ENCODE measurements around the gene WWC1.

Gene WWC1

DNA sequence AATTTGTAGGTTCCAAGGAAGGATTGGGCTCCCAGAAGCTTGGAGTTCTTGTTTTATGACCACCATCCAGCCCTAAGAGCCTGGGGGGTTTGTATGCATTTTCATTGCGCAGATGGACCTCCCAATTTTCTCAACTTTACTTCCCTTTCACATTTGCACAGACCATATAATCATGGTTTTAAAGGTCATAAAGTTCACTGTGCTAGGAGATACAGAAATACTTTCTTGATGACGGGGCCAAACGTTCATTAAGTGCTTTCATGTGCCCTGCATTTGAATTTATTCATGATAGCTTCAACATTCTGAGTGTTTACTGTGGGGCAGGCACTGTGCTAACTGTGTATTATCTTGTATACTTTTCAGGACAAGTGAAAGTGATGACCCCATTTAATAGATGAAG, 51.5 kb downstream of the WWC1 start:
- Histone ChIP-seq H3K27ac (ENCODE audit: low read depth, low read length, poor library complexity, severe bottlenecking) (no peak overlapping the region), H3K36me3 (ENCODE audit: insufficient read depth, low read length) (no peaks in the 10 kb centered on the region; the same call in 1 of the 2 replicates), H3K9me3 (ENCODE audit: low read length) (no peaks in the 10 kb centered on the region), H3K79me2 (ENCODE audit: insufficient read depth, low read length) (no peaks in the 10 kb centered on the region), H3K4me2 (ENCODE audit: low read length) (no peak overlapping the region), H3K9me2 (ENCODE audit: low read depth, low read length) (no peaks in the 10 kb centered on the region), H4K20me1 (ENCODE audit: insufficient read depth, low read length) (no peaks in the 10 kb centered on the region), H3K9ac (ENCODE audit: low read length) (no peak overlapping the region), H3F3A (ENCODE audit: insufficient read depth, low read length) (no peaks in the 10 kb centered on the region), H3K4me1 (ENCODE audit: insufficient read depth, low read length, severe bottlenecking) (no peaks in the 10 kb centered on the region), H3K27me3 (ENCODE audit: insufficient read depth, low read length) (0 out of 2 replicates have a peak, but pooled peaks cover 4% of the 10 kb centered on the region), H2AFZ (ENCODE audit: low read length) (no peak overlapping the region), H3K4me3 (ENCODE audit: low read depth, low read length, poor library complexity, severe bottlenecking) (no peak overlapping the region)
- TF ChIP-seq, protein P1, sequence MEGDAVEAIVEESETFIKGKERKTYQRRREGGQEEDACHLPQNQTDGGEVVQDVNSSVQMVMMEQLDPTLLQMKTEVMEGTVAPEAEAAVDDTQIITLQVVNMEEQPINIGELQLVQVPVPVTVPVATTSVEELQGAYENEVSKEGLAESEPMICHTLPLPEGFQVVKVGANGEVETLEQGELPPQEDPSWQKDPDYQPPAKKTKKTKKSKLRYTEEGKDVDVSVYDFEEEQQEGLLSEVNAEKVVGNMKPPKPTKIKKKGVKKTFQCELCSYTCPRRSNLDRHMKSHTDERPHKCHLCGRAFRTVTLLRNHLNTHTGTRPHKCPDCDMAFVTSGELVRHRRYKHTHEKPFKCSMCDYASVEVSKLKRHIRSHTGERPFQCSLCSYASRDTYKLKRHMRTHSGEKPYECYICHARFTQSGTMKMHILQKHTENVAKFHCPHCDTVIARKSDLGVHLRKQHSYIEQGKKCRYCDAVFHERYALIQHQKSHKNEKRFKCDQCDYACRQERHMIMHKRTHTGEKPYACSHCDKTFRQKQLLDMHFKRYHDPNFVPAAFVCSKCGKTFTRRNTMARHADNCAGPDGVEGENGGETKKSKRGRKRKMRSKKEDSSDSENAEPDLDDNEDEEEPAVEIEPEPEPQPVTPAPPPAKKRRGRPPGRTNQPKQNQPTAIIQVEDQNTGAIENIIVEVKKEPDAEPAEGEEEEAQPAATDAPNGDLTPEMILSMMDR (IDR thresholded peaks at IDR 0.05; ENCODE audit: low read length), result no peak
- no peak for TF ChIP-seq EZH2 (IDR thresholded peaks at IDR 0.05; ENCODE audit: borderline replicate concordance, low read length)

DNA sequence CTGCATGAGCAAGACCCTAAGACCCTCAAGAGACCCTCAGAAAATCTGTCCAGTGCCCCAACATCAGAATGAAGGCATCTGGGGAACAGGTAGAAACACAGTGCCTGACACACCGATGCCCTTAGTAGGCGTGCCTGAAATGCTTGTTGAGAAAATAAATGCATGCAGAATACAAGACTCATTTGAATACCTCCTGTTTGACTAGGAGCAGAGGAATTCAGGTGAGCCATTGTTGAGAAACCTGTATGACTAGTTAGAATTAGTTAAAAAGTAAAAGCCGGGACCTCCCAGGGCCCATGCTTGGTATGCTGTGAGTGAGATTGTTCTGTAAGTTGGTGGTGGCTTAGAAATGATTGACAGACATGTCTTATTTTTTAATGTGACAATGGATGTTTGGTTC, 55.0 kb downstream of the WWC1 start:
- no peak for TF ChIP-seq EZH2 (IDR thresholded peaks at IDR 0.05; ENCODE audit: borderline replicate concordance, low read length)
- TF ChIP-seq, protein P1 (IDR thresholded peaks at IDR 0.05; ENCODE audit: low read length), result no peak
- no peak overlapping the region for H3K27ac ChIP-seq (ENCODE audit: low read depth, low read length, poor library complexity, severe bottlenecking)
- no peaks in the 10 kb centered on the region for H3F3A ChIP-seq (ENCODE audit: insufficient read depth, low read length)
- H3K4me3 ChIP-seq (ENCODE audit: low read depth, low read length, poor library complexity, severe bottlenecking), result no peak overlapping the region
- H3K9me2 ChIP-seq (ENCODE audit: low read depth, low read length), result no peaks in the 10 kb centered on the region
- H3K4me2 ChIP-seq (ENCODE audit: low read length), result no peak overlapping the region
- no peaks in the 10 kb centered on the region for H3K9me3 ChIP-seq (ENCODE audit: low read length)
- H3K36me3 ChIP-seq (ENCODE audit: insufficient read depth, low read length), result no peaks in the 10 kb centered on the region
- no peaks in the 10 kb centered on the region for H4K20me1 ChIP-seq (ENCODE audit: insufficient read depth, low read length)
- peaks cover 4% of the 10 kb centered on the region; the same call in 1 of the 2 replicates for H3K27me3 ChIP-seq (ENCODE audit: insufficient read depth, low read length)
- H2AFZ ChIP-seq (ENCODE audit: low read length), result no peak overlapping the region
- no peaks in the 10 kb centered on the region for H3K79me2 ChIP-seq (ENCODE audit: insufficient read depth, low read length)
- H3K4me1 ChIP-seq (ENCODE audit: insufficient read depth, low read length, severe bottlenecking), result no peaks in the 10 kb centered on the region
- H3K9ac ChIP-seq (ENCODE audit: low read length), result no peak overlapping the region

DNA sequence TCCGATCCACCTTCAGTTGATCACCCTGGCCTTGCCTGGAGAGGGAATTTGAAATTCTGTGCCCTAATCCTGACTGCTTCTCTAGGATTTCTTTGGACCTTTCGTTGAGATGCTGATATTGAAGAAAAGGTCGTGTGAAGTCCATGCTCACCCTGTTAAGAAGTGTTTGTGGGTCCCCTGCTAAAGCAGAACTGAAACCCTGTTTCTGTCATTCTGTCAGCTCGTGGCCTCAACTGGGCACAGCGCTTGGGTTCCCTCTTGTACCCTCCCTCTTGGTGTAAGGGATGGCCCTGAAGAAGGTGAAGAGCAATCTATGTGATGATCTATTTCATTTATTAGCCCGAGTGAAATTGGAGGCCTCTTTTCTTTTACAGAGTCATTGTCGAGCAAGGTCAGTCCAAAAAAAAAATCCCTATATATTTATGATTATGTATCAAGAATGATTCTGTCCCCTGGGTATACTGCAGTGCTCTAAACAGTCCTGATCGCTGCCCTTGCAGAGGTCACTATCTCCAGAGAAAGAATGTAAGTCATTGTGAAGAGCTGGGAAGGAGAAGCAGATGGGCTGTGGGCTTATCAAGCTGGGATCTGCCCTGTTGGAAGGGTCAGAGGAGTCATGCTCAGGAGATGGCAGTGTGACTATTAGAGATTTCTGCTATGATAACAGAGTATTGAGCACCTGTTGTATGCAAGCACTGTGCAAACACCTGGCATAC, 56.1 kb downstream of the WWC1 start:
- H2AFZ ChIP-seq (ENCODE audit: low read length), result no peak overlapping the region
- no peaks in the 10 kb centered on the region for H3K4me1 ChIP-seq (ENCODE audit: insufficient read depth, low read length, severe bottlenecking)
- H4K20me1 ChIP-seq (ENCODE audit: insufficient read depth, low read length), result no peaks in the 10 kb centered on the region
- no peaks in the 10 kb centered on the region for H3K9me3 ChIP-seq (ENCODE audit: low read length)
- H3K4me2 ChIP-seq (ENCODE audit: low read length), result no peak overlapping the region
- H3K79me2 ChIP-seq (ENCODE audit: insufficient read depth, low read length), result no peaks in the 10 kb centered on the region
- no peak overlapping the region for H3K27ac ChIP-seq (ENCODE audit: low read depth, low read length, poor library complexity, severe bottlenecking)
- TF ChIP-seq, protein P1 (IDR thresholded peaks at IDR 0.05; ENCODE audit: low read length), result no peak
- no peak for TF ChIP-seq EZH2 (IDR thresholded peaks at IDR 0.05; ENCODE audit: borderline replicate concordance, low read length)
- H3F3A ChIP-seq (ENCODE audit: insufficient read depth, low read length), result no peaks in the 10 kb centered on the region
- H3K4me3 ChIP-seq (ENCODE audit: low read depth, low read length, poor library complexity, severe bottlenecking), result no peak overlapping the region
- no peaks in the 10 kb centered on the region for H3K36me3 ChIP-seq (ENCODE audit: insufficient read depth, low read length)
- no peaks in the 10 kb centered on the region for H3K9me2 ChIP-seq (ENCODE audit: low read depth, low read length)
- peaks cover 3% of the 10 kb centered on the region; the same call in 1 of the 2 replicates for H3K27me3 ChIP-seq (ENCODE audit: insufficient read depth, low read length)
- H3K9ac ChIP-seq (ENCODE audit: low read length), result no peak overlapping the region
